H9 (cell line): ENCODE measurements around the gene OR52H1. TPM values are rescaled to one million over a fixed set of nuclear protein-coding genes. Genes with fewer than 3 reads are reported as not detected.

Experiments
- DNase-seq: peaks from one replicate; pipeline ENCODE4 v3.0.0-alpha.2; 2017
- H2AFZ ChIP-seq: one replicate; pipeline ENCODE4 v1.6.1; 2013; ENCODE audit warnings: mild to moderate bottlenecking, low read length, control low read depth, moderate library complexity
- H2AK5ac ChIP-seq: 2 replicates; pipeline ENCODE4 v1.6.1; 2013; ENCODE audit warnings: low read length, control low read depth, mixed read lengths; ENCODE audit not compliant: insufficient read length
- H2BK120ac ChIP-seq: one replicate; pipeline ENCODE4 v1.6.1; 2013; ENCODE audit warnings: low read depth, mild to moderate bottlenecking, low read length, control low read depth, inconsistent platforms; ENCODE audit not compliant: poor library complexity, severe bottlenecking
- H2BK12ac ChIP-seq: 2 replicates; pipeline ENCODE4 v1.6.1; 2013; ENCODE audit warnings: low read length, control low read depth, mixed read lengths, low read depth; ENCODE audit not compliant: insufficient read length
- H2BK15ac ChIP-seq: 2 replicates; pipeline ENCODE4 v1.6.1; 2013; ENCODE audit warnings: low read depth, low read length, control low read depth
- H2BK20ac ChIP-seq: one replicate; pipeline ENCODE4 v1.6.1; 2013; ENCODE audit warnings: low read depth, mild to moderate bottlenecking, low read length, control low read depth, inconsistent platforms; ENCODE audit not compliant: poor library complexity, severe bottlenecking
- H2BK5ac ChIP-seq: 2 replicates; pipeline ENCODE4 v1.6.1; 2013; ENCODE audit warnings: low read length, control low read depth, mixed read lengths; ENCODE audit not compliant: insufficient read length
- H3K14ac ChIP-seq: 2 replicates; pipeline ENCODE4 v1.6.1; 2013; ENCODE audit warnings: low read length, control low read depth; ENCODE audit not compliant: insufficient read depth
- H3K18ac ChIP-seq: 2 replicates; pipeline ENCODE4 v1.6.1; 2013; ENCODE audit warnings: low read depth, mild to moderate bottlenecking, mixed read lengths, low read length, control low read depth; ENCODE audit not compliant: insufficient read length
- H3K23ac ChIP-seq: 2 replicates; pipeline ENCODE4 v1.6.1; 2013; ENCODE audit warnings: low read length, control low read depth, mixed read lengths, low read depth; ENCODE audit not compliant: insufficient read length
- H3K23me2 ChIP-seq: 2 replicates; pipeline ENCODE4 v1.6.1; 2013; ENCODE audit warnings: low read depth, mild to moderate bottlenecking, mixed read lengths, low read length, control low read depth; ENCODE audit not compliant: insufficient read length, poor library complexity, severe bottlenecking
- H3K27ac ChIP-seq: 2 replicates; pipeline ENCODE4 v1.5.1; 2013; ENCODE audit warnings: low read length, control low read depth, mixed read lengths, low read depth; ENCODE audit not compliant: insufficient read length
- H3K27me3 ChIP-seq: 2 replicates; pipeline ENCODE4 v1.6.1; 2013; ENCODE audit warnings: low read length, control low read depth, inconsistent platforms; ENCODE audit not compliant: insufficient read depth
- H3K4ac ChIP-seq: 2 replicates; pipeline ENCODE4 v1.6.1; 2013; ENCODE audit warnings: low read depth, mild to moderate bottlenecking, control low read depth, inconsistent platforms, low read length, moderate library complexity
- H3K4me1 ChIP-seq: 2 replicates; pipeline ENCODE4 v1.6.1; 2013; ENCODE audit warnings: low read length, control low read depth, inconsistent platforms; ENCODE audit not compliant: insufficient read depth
- H3K4me2 ChIP-seq: 2 replicates; pipeline ENCODE4 v1.6.1; 2013; ENCODE audit warnings: low read length, control low read depth, mixed read lengths; ENCODE audit not compliant: insufficient read length, insufficient read depth
- H3K56ac ChIP-seq: 2 replicates; pipeline ENCODE4 v1.6.1; 2013; ENCODE audit warnings: low read depth, mild to moderate bottlenecking, mixed read lengths, low read length, control low read depth; ENCODE audit not compliant: insufficient read length
- H3K79me1 ChIP-seq: 2 replicates; pipeline ENCODE4 v1.6.1; 2013; ENCODE audit warnings: low read depth, mild to moderate bottlenecking, moderate library complexity, low read length, control low read depth, inconsistent platforms; ENCODE audit not compliant: insufficient read depth, poor library complexity, severe bottlenecking
- H3K79me2 ChIP-seq: 2 replicates; pipeline ENCODE4 v1.6.1; 2013; ENCODE audit warnings: low read length, control low read depth, inconsistent platforms; ENCODE audit not compliant: insufficient read depth
- H3K9ac ChIP-seq: 2 replicates; pipeline ENCODE4 v1.6.1; 2013; ENCODE audit warnings: low read length, control low read depth, mixed read lengths; ENCODE audit not compliant: insufficient read length; ENCODE audit errors: extremely low read depth
- H3K9me3 ChIP-seq: one replicate; pipeline ENCODE4 v1.6.1; 2013; ENCODE audit warnings: low read depth, low read length, inconsistent platforms; ENCODE audit not compliant: control insufficient read depth
- H3T11ph ChIP-seq: one replicate; pipeline ENCODE4 v1.6.1; 2013; ENCODE audit warnings: mild to moderate bottlenecking, low read length, control low read depth, inconsistent platforms
- H4K20me1 ChIP-seq: one replicate; pipeline ENCODE4 v1.6.1; 2013; ENCODE audit not compliant: control insufficient read depth, insufficient read length, insufficient read depth
- H4K5ac ChIP-seq: 2 replicates; pipeline ENCODE4 v1.6.1; 2013; ENCODE audit warnings: low read depth, mild to moderate bottlenecking, mixed read lengths, low read length, control low read depth; ENCODE audit not compliant: insufficient read length
- H4K8ac ChIP-seq: replicated peaks from 2 replicates; pipeline ENCODE4 v1.6.1; 2013; ENCODE audit warnings: low read length, control low read depth, mixed read lengths, low read depth; ENCODE audit not compliant: insufficient read length
- H4K91ac ChIP-seq: 2 replicates; pipeline ENCODE4 v1.6.1; 2013; ENCODE audit warnings: low read depth, mild to moderate bottlenecking, moderate library complexity, mixed read lengths, low read length, control low read depth; ENCODE audit not compliant: insufficient read length
- H3K27ac Mint-ChIP-seq, 3 experiments: 2 replicates in 2 of 3; 3 replicates in 1 of 3; pipeline ENCODE4 v1.8.0; 2020 to 2021; ENCODE audit warnings: mixed read lengths in 3 of 3, mild to moderate bottlenecking in 1 of 3, moderate library complexity in 1 of 3
- H3K27me3 Mint-ChIP-seq: 2 replicates; pipeline ENCODE4 v1.8.0; 2021; ENCODE audit warnings: low read depth, mild to moderate bottlenecking, moderate library complexity, mixed read lengths
- H3K36me3 Mint-ChIP-seq, 3 experiments: 2 replicates in 2 of 3; 3 replicates in 1 of 3; pipeline ENCODE4 v1.8.0; 2020 to 2021; ENCODE audit warnings: low read depth in 3 of 3, mixed read lengths in 3 of 3; ENCODE audit not compliant: insufficient read depth in 1 of 3
- H3K4me1 Mint-ChIP-seq, 2 experiments: 2 replicates each; pipeline ENCODE4 v1.8.0; 2020; ENCODE audit warnings: mixed read lengths in 2 of 2
- H3K4me3 Mint-ChIP-seq, 2 experiments: 2 replicates in 1 of 2; 3 replicates in 1 of 2; pipeline ENCODE4 v1.8.0; 2020 to 2021; ENCODE audit warnings: mild to moderate bottlenecking in 2 of 2, mixed read lengths in 2 of 2, moderate library complexity in 1 of 2
- H3K9me3 Mint-ChIP-seq, 2 experiments: 2 replicates in 1 of 2; 3 replicates in 1 of 2; pipeline ENCODE4 v1.8.0; 2020; ENCODE audit warnings: mild to moderate bottlenecking in 2 of 2, mixed read lengths in 2 of 2, moderate library complexity in 1 of 2
- WGBS: extraction: QIAGEN DNeasy Blood & Tissue Kit; methylation state at CpG from one replicate; pipeline ENCODE4 v1.1.7; 2013; ENCODE audit warnings: missing lambda C conversion rate, low lambda C conversion rate, mixed read lengths; ENCODE audit not compliant: insufficient read length; ENCODE audit errors: extremely low coverage; 5-methylcytosine and 5-hydroxymethylcytosine counted together
- total RNA-seq: library from RNA; stranded (reverse); gene quantifications from 2 replicates; pipeline ENCODE4 v1.2.1, GENCODE V29; 2021
- TF ChIP-seq, protein P1 (sequence below): fragments of 200-600 bp; sonication (generic); conservative IDR thresholded peaks from 3 replicates; pipeline ENCODE4 v1.8.0; 2021; ENCODE audit warnings: antibody characterized with exemption, mild to moderate bottlenecking

OR52H1 gene
- total RNA-seq, 1 experiment from 2014 or later: not detected

DNA sequence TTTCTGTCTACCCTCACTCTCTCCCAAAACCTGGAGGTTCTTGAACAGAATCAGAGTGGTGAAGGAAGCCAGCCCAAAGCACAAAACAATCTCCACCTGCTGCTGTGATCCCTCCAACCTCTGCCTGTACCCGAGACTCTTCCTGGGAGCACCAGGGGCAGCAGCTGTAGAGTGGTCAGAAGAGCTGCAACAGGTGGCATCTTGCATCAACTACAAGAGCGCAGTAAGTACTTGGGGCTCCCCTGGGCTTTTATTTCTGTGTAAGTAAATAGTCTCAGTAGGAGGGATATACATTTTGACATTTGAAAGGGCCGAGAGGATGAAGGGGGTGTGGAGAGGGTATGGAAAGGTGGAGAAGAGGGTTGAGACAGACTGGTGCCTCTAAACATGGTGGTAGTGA, 23.6 kb downstream of the OR52H1 start:
- no peak overlapping the region for H2BK12ac ChIP-seq
- no peaks in the 10 kb centered on the region for H3K23me2 ChIP-seq
- no peak overlapping the region for H2BK120ac ChIP-seq
- no peak overlapping the region for H2BK15ac ChIP-seq
- no peaks in the 10 kb centered on the region for H3K9me3 ChIP-seq
- H3K79me1 ChIP-seq: no peaks in the 10 kb centered on the region
- H3K4me1 ChIP-seq: no peaks in the 10 kb centered on the region; the same call in 1 of the 2 replicates
- no peaks in the 10 kb centered on the region for H3K9me3 Mint-ChIP-seq
- no peaks in the 10 kb centered on the region for H4K20me1 ChIP-seq
- H3K4me2 ChIP-seq: no peak overlapping the region
- peak overlapping the region in 1 of 2 experiments; percentile 2; a peak in 1 of 5 replicates for H3K4me3 Mint-ChIP-seq
- H4K8ac ChIP-seq: no peak overlapping the region
- TF ChIP-seq, protein P1, sequence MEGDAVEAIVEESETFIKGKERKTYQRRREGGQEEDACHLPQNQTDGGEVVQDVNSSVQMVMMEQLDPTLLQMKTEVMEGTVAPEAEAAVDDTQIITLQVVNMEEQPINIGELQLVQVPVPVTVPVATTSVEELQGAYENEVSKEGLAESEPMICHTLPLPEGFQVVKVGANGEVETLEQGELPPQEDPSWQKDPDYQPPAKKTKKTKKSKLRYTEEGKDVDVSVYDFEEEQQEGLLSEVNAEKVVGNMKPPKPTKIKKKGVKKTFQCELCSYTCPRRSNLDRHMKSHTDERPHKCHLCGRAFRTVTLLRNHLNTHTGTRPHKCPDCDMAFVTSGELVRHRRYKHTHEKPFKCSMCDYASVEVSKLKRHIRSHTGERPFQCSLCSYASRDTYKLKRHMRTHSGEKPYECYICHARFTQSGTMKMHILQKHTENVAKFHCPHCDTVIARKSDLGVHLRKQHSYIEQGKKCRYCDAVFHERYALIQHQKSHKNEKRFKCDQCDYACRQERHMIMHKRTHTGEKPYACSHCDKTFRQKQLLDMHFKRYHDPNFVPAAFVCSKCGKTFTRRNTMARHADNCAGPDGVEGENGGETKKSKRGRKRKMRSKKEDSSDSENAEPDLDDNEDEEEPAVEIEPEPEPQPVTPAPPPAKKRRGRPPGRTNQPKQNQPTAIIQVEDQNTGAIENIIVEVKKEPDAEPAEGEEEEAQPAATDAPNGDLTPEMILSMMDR: no peak
- no peak overlapping the region for H3K4ac ChIP-seq
- no peak overlapping the region for H3T11ph ChIP-seq
- peaks cover 32% of the 10 kb centered on the region for H3K27me3 Mint-ChIP-seq
- no peak overlapping the region for H2BK5ac ChIP-seq
- no peak overlapping the region for H2AK5ac ChIP-seq
- no CpG with 5 or more reads among the region's 3 CpGs for WGBS
- 0 out of 7 replicates have a peak overlapping the region, but pooled peaks of 1 of the 3 experiments have one; percentile 34 for H3K27ac Mint-ChIP-seq
- no peak overlapping the region for H2AFZ ChIP-seq
- peaks cover 12 to 14% of the 10 kb centered on the region in 2 experiments for H3K4me1 Mint-ChIP-seq
- no peak overlapping the region for H3K14ac ChIP-seq
- H3K56ac ChIP-seq: no peak overlapping the region
- no peak overlapping the region for H3K9ac ChIP-seq
- H3K27ac ChIP-seq: no peak overlapping the region
- no peaks in the 10 kb centered on the region for H3K27me3 ChIP-seq
- no peak overlapping the region for H2BK20ac ChIP-seq
- no peaks in the 10 kb centered on the region for H3K79me2 ChIP-seq
- H4K5ac ChIP-seq: no peak overlapping the region
- no peak overlapping the region for H3K23ac ChIP-seq
- H3K36me3 Mint-ChIP-seq: no peaks in the 10 kb centered on the region
- no peak for DNase-seq
- H3K18ac ChIP-seq: no peak overlapping the region
- H4K91ac ChIP-seq: no peak overlapping the region
